ENCODE results near the gene SMAD3.

Gene SMAD3

DNA sequence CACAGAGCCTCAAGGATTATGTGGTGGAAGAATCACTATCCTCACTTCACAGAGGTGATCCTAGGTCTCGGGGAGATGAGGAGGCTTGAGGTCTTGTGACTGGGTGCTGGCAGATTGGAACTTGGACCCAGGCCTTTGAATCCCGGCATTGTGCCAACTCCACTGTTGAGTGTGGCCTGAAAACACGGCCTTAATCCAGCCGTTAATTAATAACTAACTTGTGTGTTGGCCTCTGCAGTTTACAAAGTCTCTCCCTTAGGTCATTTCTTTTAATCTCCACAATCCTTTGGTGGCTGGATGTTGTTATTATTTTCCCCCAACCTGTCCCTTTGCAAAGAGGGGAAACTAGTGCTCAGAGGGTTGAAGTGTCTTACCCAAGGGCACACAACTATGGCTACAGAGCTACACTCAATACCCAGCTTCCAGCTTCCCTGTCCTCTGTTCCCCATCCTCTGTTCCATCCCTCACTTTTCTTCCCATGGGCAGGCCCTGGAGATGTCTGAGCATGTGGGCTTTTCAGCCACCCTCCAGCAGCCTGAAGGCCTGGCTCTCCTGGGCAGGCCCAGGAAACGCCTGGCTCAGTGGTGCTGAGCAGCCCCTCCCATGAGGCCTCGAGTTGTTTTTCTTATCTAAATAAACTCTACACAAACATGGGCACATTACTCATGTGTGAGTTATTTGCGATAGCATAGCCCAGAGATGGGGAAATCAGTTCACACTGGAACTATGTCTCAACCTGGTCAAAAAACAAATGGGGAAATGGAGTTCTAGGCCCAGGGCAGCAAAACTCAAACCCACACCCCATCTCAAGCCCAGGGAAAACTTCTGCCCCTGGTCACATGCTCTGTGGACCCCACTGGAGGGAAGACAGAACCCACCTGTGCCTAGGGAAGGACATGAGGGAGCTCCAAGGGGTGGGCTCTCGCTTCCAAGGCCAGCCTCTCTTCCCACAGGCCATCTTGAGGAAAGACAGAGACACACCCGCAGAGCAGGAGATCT lies 16.8 kb upstream of the SMAD3 start (continued):
- TF ChIP-seq, protein P1, sequence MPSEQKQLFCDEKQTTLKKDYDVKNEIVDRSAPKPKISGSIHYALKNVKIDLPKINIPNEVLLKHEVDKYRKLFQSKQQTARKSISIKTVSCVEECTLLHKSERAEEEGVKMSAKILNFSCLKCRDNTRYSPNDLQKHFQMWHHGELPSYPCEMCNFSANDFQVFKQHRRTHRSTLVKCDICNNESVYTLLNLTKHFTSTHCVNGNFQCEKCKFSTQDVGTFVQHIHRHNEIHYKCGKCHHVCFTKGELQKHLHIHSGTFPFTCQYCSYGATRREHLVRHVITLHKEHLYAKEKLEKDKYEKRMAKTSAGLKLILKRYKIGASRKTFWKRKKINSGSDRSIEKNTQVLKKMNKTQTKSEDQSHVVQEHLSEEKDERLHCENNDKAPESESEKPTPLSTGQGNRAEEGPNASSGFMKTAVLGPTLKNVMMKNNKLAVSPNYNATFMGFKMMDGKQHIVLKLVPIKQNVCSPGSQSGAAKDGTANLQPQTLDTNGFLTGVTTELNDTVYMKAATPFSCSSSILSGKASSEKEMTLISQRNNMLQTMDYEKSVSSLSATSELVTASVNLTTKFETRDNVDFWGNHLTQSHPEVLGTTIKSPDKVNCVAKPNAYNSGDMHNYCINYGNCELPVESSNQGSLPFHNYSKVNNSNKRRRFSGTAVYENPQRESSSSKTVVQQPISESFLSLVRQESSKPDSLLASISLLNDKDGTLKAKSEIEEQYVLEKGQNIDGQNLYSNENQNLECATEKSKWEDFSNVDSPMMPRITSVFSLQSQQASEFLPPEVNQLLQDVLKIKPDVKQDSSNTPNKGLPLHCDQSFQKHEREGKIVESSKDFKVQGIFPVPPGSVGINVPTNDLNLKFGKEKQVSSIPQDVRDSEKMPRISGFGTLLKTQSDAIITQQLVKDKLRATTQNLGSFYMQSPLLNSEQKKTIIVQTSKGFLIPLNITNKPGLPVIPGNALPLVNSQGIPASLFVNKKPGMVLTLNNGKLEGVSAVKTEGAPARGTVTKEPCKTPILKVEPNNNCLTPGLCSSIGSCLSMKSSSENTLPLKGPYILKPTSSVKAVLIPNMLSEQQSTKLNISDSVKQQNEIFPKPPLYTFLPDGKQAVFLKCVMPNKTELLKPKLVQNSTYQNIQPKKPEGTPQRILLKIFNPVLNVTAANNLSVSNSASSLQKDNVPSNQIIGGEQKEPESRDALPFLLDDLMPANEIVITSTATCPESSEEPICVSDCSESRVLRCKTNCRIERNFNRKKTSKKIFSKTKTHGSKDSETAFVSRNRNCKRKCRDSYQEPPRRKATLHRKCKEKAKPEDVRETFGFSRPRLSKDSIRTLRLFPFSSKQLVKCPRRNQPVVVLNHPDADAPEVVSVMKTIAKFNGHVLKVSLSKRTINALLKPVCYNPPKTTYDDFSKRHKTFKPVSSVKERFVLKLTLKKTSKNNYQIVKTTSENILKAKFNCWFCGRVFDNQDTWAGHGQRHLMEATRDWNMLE (tag by site-specific recombination; conservative IDR thresholded peaks at IDR 0.05; ENCODE audit: low read depth), result peak; percentile 16; the same call in 1 of the 2 replicates
- peak; percentile 22; the same call in 1 of the 2 replicates for TF ChIP-seq KLF10 (tag by site-specific recombination; IDR thresholded peaks at IDR 0.05)
- TF ChIP-seq KLF17 (tag by site-specific recombination; IDR thresholded peaks at IDR 0.05), result peak; percentile 83
- no peak for TF ChIP-seq ZNF837 (tag by site-specific recombination; IDR thresholded peaks at IDR 0.05)
- TF ChIP-seq, protein P2, sequence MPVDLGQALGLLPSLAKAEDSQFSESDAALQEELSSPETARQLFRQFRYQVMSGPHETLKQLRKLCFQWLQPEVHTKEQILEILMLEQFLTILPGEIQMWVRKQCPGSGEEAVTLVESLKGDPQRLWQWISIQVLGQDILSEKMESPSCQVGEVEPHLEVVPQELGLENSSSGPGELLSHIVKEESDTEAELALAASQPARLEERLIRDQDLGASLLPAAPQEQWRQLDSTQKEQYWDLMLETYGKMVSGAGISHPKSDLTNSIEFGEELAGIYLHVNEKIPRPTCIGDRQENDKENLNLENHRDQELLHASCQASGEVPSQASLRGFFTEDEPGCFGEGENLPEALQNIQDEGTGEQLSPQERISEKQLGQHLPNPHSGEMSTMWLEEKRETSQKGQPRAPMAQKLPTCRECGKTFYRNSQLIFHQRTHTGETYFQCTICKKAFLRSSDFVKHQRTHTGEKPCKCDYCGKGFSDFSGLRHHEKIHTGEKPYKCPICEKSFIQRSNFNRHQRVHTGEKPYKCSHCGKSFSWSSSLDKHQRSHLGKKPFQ (tag by site-specific recombination; IDR thresholded peaks at IDR 0.05), result peak; percentile 62; the same call in 1 of the 2 replicates
- no peak for TF ChIP-seq ZNF510 (tag by site-specific recombination; IDR thresholded peaks at IDR 0.05; ENCODE audit: insufficient replicate concordance)
- TF ChIP-seq ZNF660 (tag by site-specific recombination; IDR thresholded peaks at IDR 0.05), result peak; percentile 76
- no peak for TF ChIP-seq ZNF350 (tag by site-specific recombination; IDR thresholded peaks at IDR 0.05)
- TF ChIP-seq, protein P3, sequence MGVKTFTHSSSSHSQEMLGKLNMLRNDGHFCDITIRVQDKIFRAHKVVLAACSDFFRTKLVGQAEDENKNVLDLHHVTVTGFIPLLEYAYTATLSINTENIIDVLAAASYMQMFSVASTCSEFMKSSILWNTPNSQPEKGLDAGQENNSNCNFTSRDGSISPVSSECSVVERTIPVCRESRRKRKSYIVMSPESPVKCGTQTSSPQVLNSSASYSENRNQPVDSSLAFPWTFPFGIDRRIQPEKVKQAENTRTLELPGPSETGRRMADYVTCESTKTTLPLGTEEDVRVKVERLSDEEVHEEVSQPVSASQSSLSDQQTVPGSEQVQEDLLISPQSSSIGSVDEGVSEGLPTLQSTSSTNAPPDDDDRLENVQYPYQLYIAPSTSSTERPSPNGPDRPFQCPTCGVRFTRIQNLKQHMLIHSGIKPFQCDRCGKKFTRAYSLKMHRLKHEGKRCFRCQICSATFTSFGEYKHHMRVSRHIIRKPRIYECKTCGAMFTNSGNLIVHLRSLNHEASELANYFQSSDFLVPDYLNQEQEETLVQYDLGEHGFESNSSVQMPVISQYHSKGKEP (tag by site-specific recombination; IDR thresholded peaks at IDR 0.05), result no peak
- no peak for TF ChIP-seq ZNF488 (tag by site-specific recombination; IDR thresholded peaks at IDR 0.05)
- TF ChIP-seq ZNF404 (tag by site-specific recombination; IDR thresholded peaks at IDR 0.05), result no peak
- TF ChIP-seq ZNF707 (tag by site-specific recombination; IDR thresholded peaks at IDR 0.05), result no peak
- peak; percentile 34 for TF ChIP-seq ZEB2 (tag by site-specific recombination; IDR thresholded peaks at IDR 0.05)
- TF ChIP-seq IKZF3 (tag by site-specific recombination; IDR thresholded peaks at IDR 0.05), result no peak
- TF ChIP-seq ZNF223 (tag by site-specific recombination; IDR thresholded peaks at IDR 0.05), result no peak
- TF ChIP-seq FEZF1 (tag by site-specific recombination; IDR thresholded peaks at IDR 0.05), result no peak
- no peak for TF ChIP-seq KLF16 (tag by site-specific recombination; IDR thresholded peaks at IDR 0.05)
- TF ChIP-seq ZNF121 (tag by site-specific recombination; IDR thresholded peaks at IDR 0.05), result no peak
- no peak for TF ChIP-seq ZNF521 (tag by site-specific recombination; IDR thresholded peaks at IDR 0.05)
